ENCODE measurements around the gene ZNF189. TPM values are rescaled to one million over a fixed set of nuclear protein-coding genes. Genes with fewer than 3 reads are reported as not detected.

Gene ZNF189
- 14.6 TPM for total RNA-seq
- long read RNA-seq, partial matches to known transcripts = 1 of 5 reads
- long read RNA-seq, other reads (novel, unspliced or antisense) = 1 of 5 reads

- peak; percentile 98 for ATAC-seq (ENCODE audit: poor library complexity)
- intact Hi-C loops (cut with DNase I) = loop anchor here (5.0 kb wide), 2 partner anchors 39 to 134 kb away; partner anchors contain the start of genes ALDOB and RNF20
These were observed at the start of gene ZNF189, which contains the start of gene MRPL50 for GRCh38 chr9:101398068-101398929. ZNF189 (plus strand) TSS chr9:101398851; CDS start chr9:101399157, 306 bp downstream. MRPL50 (minus strand) TSS chr9:101398618; CDS start chr9:101398592, 26 bp downstream.

GRCh38 chr9:101350285-101350684 is 48.4 kb upstream of the ZNF189 start:
- intact Hi-C loops (cut with DNase I) = no loop called here
- ATAC-seq (ENCODE audit: poor library complexity) (no peak), DNase-seq (no peak)

More at GRCh38 chr9:101398068-101398929, at the start of gene ZNF189, which contains the start of gene MRPL50:
- DNase-seq = peak; percentile 98

GRCh38 chr9:101352892-101353463 is 45.7 kb upstream of the ZNF189 start:
- intact Hi-C loops (cut with DNase I) = no loop called here
- DNase-seq = no peak
- no peak for ATAC-seq (ENCODE audit: poor library complexity)

GRCh38 chr9:101353683-101354082 is 45.0 kb upstream of the ZNF189 start:
- no peak for ATAC-seq (ENCODE audit: poor library complexity)
- DNase-seq = no peak
- intact Hi-C loops (cut with DNase I) = no loop called here

- intact Hi-C loops (cut with DNase I) = no loop called here
- ATAC-seq (ENCODE audit: poor library complexity) (no peak), DNase-seq (no peak)
These were observed 44.4 kb upstream of the ZNF189 start for GRCh38 chr9:101354143-101354764.

- intact Hi-C loops (cut with DNase I) = no loop called here
- ATAC-seq (ENCODE audit: poor library complexity) = no peak
- DNase-seq = no peak
These were observed 43.6 kb upstream of the ZNF189 start for GRCh38 chr9:101354765-101355708.

- intact Hi-C loops (cut with DNase I) = no loop called here
These were observed 42.0 kb upstream of the ZNF189 start for GRCh38 chr9:101356619-101357018.

GRCh38 chr9:101359679-101360078 is 39.0 kb upstream of the ZNF189 start:
- no peak for DNase-seq
- no peak for ATAC-seq (ENCODE audit: poor library complexity)
- intact Hi-C loops (cut with DNase I) = no loop called here

More at GRCh38 chr9:101356619-101357018, 42.0 kb upstream of the ZNF189 start:
- ATAC-seq (ENCODE audit: poor library complexity) = no peak
- DNase-seq = no peak

GRCh38 chr9:101360647-101361046 is 38.0 kb upstream of the ZNF189 start:
- no peak for ATAC-seq (ENCODE audit: poor library complexity)
- intact Hi-C loops (cut with DNase I) = no loop called here

GRCh38 chr9:101362450-101362849 is 36.2 kb upstream of the ZNF189 start:
- DNase-seq (no peak), ATAC-seq (ENCODE audit: poor library complexity) (no peak)
- intact Hi-C loops (cut with DNase I) = no loop called here

More at GRCh38 chr9:101360647-101361046, 38.0 kb upstream of the ZNF189 start:
- DNase-seq = no peak

- intact Hi-C loops (cut with DNase I) = no loop called here
- ATAC-seq (ENCODE audit: poor library complexity) (no peak), DNase-seq (no peak)
These were observed 33.5 kb upstream of the ZNF189 start for GRCh38 chr9:101365181-101365580.

- ATAC-seq (ENCODE audit: poor library complexity) (no peak), DNase-seq (no peak)
- intact Hi-C loops (cut with DNase I) = no loop called here
These were observed 32.5 kb upstream of the ZNF189 start for GRCh38 chr9:101366038-101366756.

- DNase-seq = no peak
- no peak for ATAC-seq (ENCODE audit: poor library complexity)
- intact Hi-C loops (cut with DNase I) = no loop called here
These were observed 31.3 kb upstream of the ZNF189 start for GRCh38 chr9:101367323-101367722.

GRCh38 chr9:101369286-101369685 is 29.4 kb upstream of the ZNF189 start:
- DNase-seq (no peak), ATAC-seq (ENCODE audit: poor library complexity) (no peak)
- intact Hi-C loops (cut with DNase I) = no loop called here

GRCh38 chr9:101369884-101370531 is 28.6 kb upstream of the ZNF189 start:
- DNase-seq (no peak), ATAC-seq (ENCODE audit: poor library complexity) (no peak)
- intact Hi-C loops (cut with DNase I) = no loop called here

GRCh38 chr9:101371813-101372212 is 26.8 kb upstream of the ZNF189 start:
- no peak for ATAC-seq (ENCODE audit: poor library complexity)
- intact Hi-C loops (cut with DNase I) = no loop called here
- no peak for DNase-seq

Data from Right ventricle myocardium superior (tissue), 1 donor.